Caco-2 (cell line): ENCODE results near the gene SDE2. TPM values are rescaled to one million over a fixed set of nuclear protein-coding genes. Genes with fewer than 3 reads are reported as not detected.

Experiments
- BruUV-seq: library from RNA; stranded (reverse); fragments of 400-500 nt; replicated peaks from 2 replicates; lab custom pipeline; 2021; lab: Mats Ljungman, UMichigan
- CTCF ChIA-PET: fragments of 300-600 bp; sonication (Branson Sonifier 250); formaldehyde crosslinking; loops from one replicate; lab custom pipeline; 2022; ENCODE audit warnings: antibody characterized with exemption; lab: Charles Lee
- POLR2A ChIA-PET: fragments of 300-600 bp; sonication (Branson Sonifier 250); formaldehyde crosslinking; loops from one replicate; lab custom pipeline; 2022; ENCODE audit warnings: antibody characterized with exemption; lab: Charles Lee
- DNase-seq, 2 experiments: peaks; one replicate each; pipeline versions ENCODE4 v3.0.0 to v3.0.0-alpha.2; 2020 to 2022
- H3K27me3 ChIP-seq: replicated peaks from 2 replicates; pipeline ENCODE4 v1.6.0; 2011; ENCODE audit warnings: low read length; ENCODE audit not compliant: control insufficient read depth, insufficient read depth
- H3K36me3 ChIP-seq: 2 replicates; pipeline ENCODE4 v1.5.1; 2011; ENCODE audit warnings: low read length; ENCODE audit not compliant: control insufficient read depth, insufficient read depth
- H3K4me1 ChIP-seq: fragments of 250-450 bp; sonication (Bioruptor Pico); 2 replicates; pipeline ENCODE4 v1.5.1; 2020; ENCODE audit warnings: mild to moderate bottlenecking
- H3K4me3 ChIP-seq: 2 replicates; pipeline ENCODE4 v1.5.1; 2011; ENCODE audit warnings: low read depth, mild to moderate bottlenecking, control low read depth, low read length
- H3K9me3 ChIP-seq: fragments of 250-450 bp; sonication (Bioruptor Pico); 2 replicates; pipeline ENCODE4 v1.5.1; 2020; ENCODE audit warnings: mild to moderate bottlenecking, moderate library complexity
- H3K27ac Mint-ChIP-seq: one replicate; pipeline ENCODE4 v1.8.0; 2022; ENCODE audit warnings: mixed read lengths; ENCODE audit not compliant: unreplicated experiment
- H3K27me3 Mint-ChIP-seq: one replicate; pipeline ENCODE4 v1.8.0; 2022; ENCODE audit warnings: mixed read lengths; ENCODE audit not compliant: insufficient read depth, unreplicated experiment
- H3K36me3 Mint-ChIP-seq: one replicate; pipeline ENCODE4 v1.8.0; 2022; ENCODE audit warnings: mild to moderate bottlenecking, mixed read lengths; ENCODE audit not compliant: insufficient read depth, unreplicated experiment
- H3K4me1 Mint-ChIP-seq: one replicate; pipeline ENCODE4 v1.8.0; 2022; ENCODE audit warnings: low read depth, mixed read lengths; ENCODE audit not compliant: unreplicated experiment
- H3K4me3 Mint-ChIP-seq: one replicate; pipeline ENCODE4 v1.8.0; 2022; ENCODE audit warnings: mild to moderate bottlenecking, moderate library complexity, mixed read lengths; ENCODE audit not compliant: unreplicated experiment
- H3K9me3 Mint-ChIP-seq: one replicate; pipeline ENCODE4 v1.8.0; 2022; ENCODE audit warnings: mixed read lengths; ENCODE audit not compliant: unreplicated experiment
- CTCF ChIP-seq, 2 experiments: fragments of 200-600 bp in 1 of 2; IDR thresholded peaks; 1 replicate in 1 of 2; 2 replicates in 1 of 2; pipeline versions ENCODE4 v1.5.1 to v1.8.0; 2011 to 2022; ENCODE audit warnings: antibody characterized with exemption in 1 of 2, control low read depth in 1 of 2, inconsistent platforms in 1 of 2, low read depth in 1 of 2, low read length in 1 of 2, mild to moderate bottlenecking in 1 of 2, moderate library complexity in 1 of 2; ENCODE audit not compliant: insufficient read depth in 1 of 2, severe bottlenecking in 1 of 2, unreplicated experiment in 1 of 2
- intact Hi-C: fragments of 100-400 bp; cut with micrococcal nuclease; formaldehyde crosslinking; loops from one replicate; pipeline ENCODE4 v1.10.0; 2022; ENCODE audit not compliant: unreplicated experiment
- total RNA-seq: library from RNA; stranded (reverse); gene quantifications from 2 replicates; pipeline ENCODE4 v1.2.3, GENCODE V29; 2022

SDE2 gene
- total RNA-seq, 1 experiment from 2014 or later, result 18.6 TPM

GRCh38 chr1:225934711-225935110 lies 64.4 kb downstream of the SDE2 start:
- intact Hi-C loops, result no loop called here
- Mint-ChIP-seq H3K27ac (no peak overlapping the region), H3K36me3 (no peaks in the 10 kb centered on the region), H3K27me3 (no peaks in the 10 kb centered on the region), H3K4me1 (peaks cover 7% of the 10 kb centered on the region), H3K4me3 (no peak overlapping the region), H3K9me3 (no peaks in the 10 kb centered on the region)
- BruUV-seq, result no TSS peak
- ChIA-PET CTCF (interaction anchor here (1.0 kb wide), 1 partner anchor 42 kb away, joined by 6 read pairs; no protein-coding TSS in a partner anchor), POLR2A (interaction anchor here (0.6 kb wide), 2 partner anchors 63 to 339 kb away, joined by 4 to 5 read pairs; no protein-coding TSS in a partner anchor)
- Histone ChIP-seq H3K9me3 (no peaks in the 10 kb centered on the region), H3K4me3 (no peak overlapping the region), H3K27me3 (no peaks in the 10 kb centered on the region), H3K36me3 (no peaks in the 10 kb centered on the region), H3K4me1 (peaks cover 6% of the 10 kb centered on the region)
- no peak for DNase-seq
- no peak for TF ChIP-seq CTCF (IDR thresholded peaks at IDR 0.05; ENCODE audit: insufficient read depth in 1 of 2, low read depth in 1 of 2, low read length in 1 of 2, severe bottlenecking in 1 of 2, unreplicated experiment in 1 of 2)

GRCh38 chr1:225933072-225933471 lies 66.1 kb downstream of the SDE2 start:
- no TSS peak for BruUV-seq
- Histone ChIP-seq H3K27me3 (no peaks in the 10 kb centered on the region), H3K9me3 (no peaks in the 10 kb centered on the region), H3K4me1 (peaks cover 6% of the 10 kb centered on the region), H3K4me3 (no peak overlapping the region), H3K36me3 (no peaks in the 10 kb centered on the region)
- no peaks in the 10 kb centered on the region for H3K27me3 Mint-ChIP-seq
- intact Hi-C loops, result no loop called here
- ChIA-PET POLR2A (interaction anchor here (0.6 kb wide), 1 partner anchor 76 kb away, joined by 3 read pairs; no protein-coding TSS in a partner anchor), CTCF (no interaction called here)
- H3K36me3 Mint-ChIP-seq, result no peaks in the 10 kb centered on the region
- no peak for TF ChIP-seq CTCF (IDR thresholded peaks at IDR 0.05; ENCODE audit: insufficient read depth in 1 of 2, low read depth in 1 of 2, low read length in 1 of 2, severe bottlenecking in 1 of 2, unreplicated experiment in 1 of 2)
- H3K27ac Mint-ChIP-seq, result no peak overlapping the region
- peaks cover 7% of the 10 kb centered on the region for H3K4me1 Mint-ChIP-seq
- H3K4me3 Mint-ChIP-seq, result no peak overlapping the region
- H3K9me3 Mint-ChIP-seq, result no peaks in the 10 kb centered on the region
- DNase-seq, result no peak

Other genes starting within 250 kb of the SDE2 start
- 261 and 276 TPM in 2 replicates for gene SRP9, start 221.5 kb downstream of the SDE2 start, total RNA-seq
- gene EPHX1, start 189.2 kb downstream of the SDE2 start, total RNA-seq, result 73.7 and 88.5 TPM in 2 replicates
- gene TMEM63A, start 117.0 kb downstream of the SDE2 start, total RNA-seq, result 93.9 and 116 TPM in 2 replicates
- not detected in 2 replicates for gene LEFTY1, start 110.2 kb downstream of the SDE2 start, total RNA-seq
- gene PYCR2, start 75.1 kb downstream of the SDE2 start, total RNA-seq, result 69.7 and 73.7 TPM in 2 replicates
- gene LEFTY2, start 58.1 kb downstream of the SDE2 start, total RNA-seq, result not detected in 2 replicates
- gene H3-3A, start 63.4 kb upstream of the SDE2 start, total RNA-seq, result 512 and 554 TPM in 2 replicates
- gene ACBD3, start 187.4 kb upstream of the SDE2 start, total RNA-seq, result 38.5 and 41.7 TPM in 2 replicates
- gene MIXL1, start 224.3 kb upstream of the SDE2 start, total RNA-seq, result not detected in 2 replicates